DMS53 (cell line): ENCODE data around the gene S100A5.
A peak's percentile ranks its signal among the peaks of the same experiment; 100 is the strongest.

ENCODE experiments used
- DNase-seq: peaks from one replicate; lab custom pipeline; 2025; lab: John Stamatoyannopoulos, UW

Gene S100A5

DNA sequence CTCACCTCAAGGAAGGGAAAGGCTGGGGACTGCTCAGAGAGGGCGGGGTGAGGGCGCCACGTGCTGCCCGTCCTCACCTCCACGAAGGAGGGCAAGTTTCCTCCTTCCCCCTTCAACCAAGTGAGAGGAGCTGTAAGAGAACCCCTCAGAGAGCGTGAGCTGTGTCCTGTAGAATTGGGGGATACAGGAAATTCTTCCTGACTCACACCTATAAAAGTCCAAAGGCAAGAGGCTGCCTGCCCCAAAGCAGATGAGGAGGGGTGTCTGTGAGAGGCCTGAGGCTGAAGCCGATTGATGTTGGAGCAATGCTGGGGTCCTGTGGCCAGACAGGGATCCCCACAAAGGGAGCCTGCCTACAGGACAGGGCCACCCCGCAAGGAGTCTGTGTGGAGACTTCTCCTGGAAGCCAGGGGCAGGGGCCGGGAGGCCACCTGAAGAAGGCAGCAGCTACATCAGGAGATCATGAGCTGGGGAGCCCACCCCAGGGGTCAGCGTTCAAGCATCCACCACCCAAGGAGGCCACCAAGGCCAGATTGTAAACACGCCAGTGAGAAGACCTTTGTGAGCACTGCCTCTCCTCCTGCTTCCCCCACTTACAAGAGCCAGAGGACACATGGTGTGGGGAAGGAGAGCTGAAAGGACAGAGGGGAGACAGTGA, 32.7 kb downstream of the S100A5 start:
- no peak for DNase-seq

DNA sequence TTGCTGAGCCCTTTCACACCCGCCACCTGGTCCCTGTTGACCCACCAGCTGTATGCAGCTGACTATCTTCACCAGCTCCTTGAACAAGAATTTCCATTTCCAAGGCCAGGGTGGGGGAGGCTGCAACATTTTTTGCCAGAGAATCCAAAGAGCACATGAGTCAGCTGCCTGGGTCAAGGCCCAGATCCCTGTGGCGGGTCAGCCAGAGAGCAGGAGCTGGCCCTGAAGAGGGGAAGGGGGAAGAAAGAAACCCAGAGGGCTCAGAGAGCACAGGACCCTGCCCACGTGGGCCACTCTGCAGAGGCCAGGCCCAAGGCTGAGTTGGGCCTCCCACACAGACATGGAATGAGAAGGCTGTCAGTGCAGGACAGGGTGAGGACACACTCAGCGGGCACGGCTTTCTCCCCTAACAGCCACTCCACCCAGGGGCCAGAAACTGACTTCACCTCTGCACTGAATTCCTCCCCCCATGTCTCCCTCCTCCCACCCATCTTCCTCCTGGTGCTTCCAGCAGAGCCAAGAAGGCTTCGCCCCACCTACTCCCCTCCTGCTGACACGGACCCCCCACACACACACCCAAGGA, 33.8 kb downstream of the S100A5 start:
- no peak for DNase-seq

DNA sequence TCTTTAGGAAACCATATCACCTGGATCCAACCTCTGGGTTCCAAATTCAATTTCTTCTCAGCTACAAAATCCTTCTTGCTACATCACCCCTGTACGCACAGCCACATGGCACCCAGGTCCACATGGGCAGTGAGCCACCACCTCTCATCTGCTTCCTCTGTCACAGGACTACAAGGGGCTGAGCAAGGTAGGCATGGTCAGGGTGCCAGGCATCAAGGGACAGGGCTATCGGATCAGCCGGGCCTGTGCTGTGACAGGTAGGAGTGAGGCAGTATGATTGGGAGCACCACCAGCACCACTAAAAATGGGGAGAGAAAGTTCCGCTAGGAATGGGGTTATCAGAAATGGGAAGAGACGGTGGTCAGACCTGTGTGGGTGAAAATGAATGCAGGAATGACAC, 34.3 kb downstream of the S100A5 start:
- DNase-seq = no peak

DNA sequence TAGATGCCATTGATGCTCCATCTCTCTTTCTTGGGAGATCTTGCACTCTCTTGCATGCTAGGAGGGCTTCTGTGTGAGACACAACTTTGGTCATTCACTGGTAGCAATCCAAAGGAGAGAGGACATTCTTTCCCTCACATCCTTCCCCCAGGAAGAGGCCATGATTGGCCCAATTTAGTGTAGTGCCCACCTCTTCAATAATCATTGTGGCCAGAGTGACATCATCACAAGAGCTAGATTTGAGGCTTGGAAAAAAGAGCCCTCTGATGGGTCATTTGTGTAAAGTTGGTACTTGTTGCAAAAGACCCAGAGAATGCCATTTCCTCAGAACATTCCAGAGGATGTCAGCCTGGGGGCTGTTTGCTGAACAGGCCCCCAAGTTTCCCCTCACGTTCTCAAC, 35.2 kb downstream of the S100A5 start:
- no peak for DNase-seq

DNA sequence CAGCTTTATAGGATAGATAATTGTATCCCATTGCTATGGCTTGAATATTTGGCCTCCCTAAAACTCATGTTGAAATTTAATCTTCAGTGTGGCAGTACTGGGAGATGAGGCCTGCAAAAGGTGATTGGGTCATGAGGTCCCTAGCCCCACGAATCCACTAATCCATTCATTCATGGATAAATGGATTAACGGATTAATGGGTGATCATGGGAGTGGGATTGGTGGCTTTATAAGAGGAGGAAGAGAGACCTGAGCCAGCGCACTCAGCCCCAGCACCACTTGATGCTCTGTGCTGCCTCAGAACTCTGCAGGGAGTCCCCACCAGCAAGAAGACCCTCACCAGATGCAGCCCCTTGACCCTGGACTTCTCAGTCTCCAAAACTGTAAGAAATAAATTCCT, 37.0 kb downstream of the S100A5 start:
- DNase-seq = no peak

DNA sequence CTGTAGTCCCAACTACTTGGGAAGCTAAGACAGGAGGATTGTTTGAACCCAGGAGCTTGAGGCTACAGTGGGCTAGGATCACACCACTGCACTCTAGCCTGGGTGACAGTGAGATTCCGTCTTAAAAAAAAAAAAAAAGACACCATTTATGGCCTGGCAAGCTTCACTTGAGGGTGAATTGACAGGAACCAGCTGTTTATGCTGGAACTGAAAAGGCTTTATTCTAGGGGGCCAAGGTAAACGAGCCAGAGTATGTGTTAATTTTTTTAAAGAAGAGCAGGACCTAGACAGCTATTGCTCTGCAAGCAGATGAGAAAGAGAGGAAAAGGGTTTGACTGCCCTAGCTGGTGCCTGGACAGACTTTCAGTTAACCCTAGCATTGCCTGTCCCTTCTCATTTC, 42.0 kb downstream of the S100A5 start:
- DNase-seq = no peak

DNA sequence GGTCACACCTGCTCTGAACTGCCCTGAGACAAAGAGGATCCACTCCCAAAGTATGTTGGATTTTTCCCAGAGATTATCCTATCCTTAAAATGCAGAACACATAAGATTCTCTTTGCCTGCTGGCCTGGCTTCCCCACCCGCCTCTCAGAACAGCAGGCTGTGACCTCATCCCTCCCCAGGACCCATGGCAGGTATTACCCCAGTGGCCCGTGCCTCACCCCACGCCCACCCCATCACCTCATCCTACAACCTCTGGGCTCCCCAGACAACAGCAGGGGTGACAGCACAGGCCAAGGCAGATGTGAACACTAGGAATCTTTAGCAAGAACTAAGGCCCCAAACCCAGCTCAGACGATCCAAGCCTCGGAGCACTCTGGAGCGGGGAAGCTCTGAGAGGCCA, 45.2 kb downstream of the S100A5 start:
- no peak for DNase-seq

DNA sequence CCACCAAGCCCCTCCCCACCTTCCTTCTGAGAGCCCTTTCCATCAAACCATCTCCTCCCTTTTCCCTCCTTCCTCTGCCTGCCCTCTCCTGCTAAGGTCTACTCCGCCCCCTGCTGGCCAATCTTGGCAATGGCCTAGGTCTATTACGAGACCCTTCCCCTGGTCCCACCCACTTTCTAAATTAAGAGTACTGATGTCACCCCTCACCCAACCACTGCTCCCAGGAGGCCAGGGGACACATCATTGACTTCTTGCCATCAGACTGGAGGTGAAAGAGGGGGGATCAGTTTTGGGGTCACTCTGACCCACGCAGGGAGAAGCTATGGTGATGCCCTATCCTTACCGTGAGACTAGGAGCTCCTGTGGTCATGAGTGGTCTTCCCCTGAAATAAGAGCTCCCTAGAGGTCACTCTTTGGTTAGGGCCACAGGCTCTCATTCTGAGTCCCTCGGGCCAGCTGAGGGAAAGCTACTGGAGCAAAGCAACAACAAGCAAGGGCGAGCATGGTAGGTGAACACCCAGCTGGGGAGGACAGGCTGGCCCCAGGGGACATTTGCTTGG, 45.7 kb downstream of the S100A5 start:
- DNase-seq = peak; percentile 82

DNA sequence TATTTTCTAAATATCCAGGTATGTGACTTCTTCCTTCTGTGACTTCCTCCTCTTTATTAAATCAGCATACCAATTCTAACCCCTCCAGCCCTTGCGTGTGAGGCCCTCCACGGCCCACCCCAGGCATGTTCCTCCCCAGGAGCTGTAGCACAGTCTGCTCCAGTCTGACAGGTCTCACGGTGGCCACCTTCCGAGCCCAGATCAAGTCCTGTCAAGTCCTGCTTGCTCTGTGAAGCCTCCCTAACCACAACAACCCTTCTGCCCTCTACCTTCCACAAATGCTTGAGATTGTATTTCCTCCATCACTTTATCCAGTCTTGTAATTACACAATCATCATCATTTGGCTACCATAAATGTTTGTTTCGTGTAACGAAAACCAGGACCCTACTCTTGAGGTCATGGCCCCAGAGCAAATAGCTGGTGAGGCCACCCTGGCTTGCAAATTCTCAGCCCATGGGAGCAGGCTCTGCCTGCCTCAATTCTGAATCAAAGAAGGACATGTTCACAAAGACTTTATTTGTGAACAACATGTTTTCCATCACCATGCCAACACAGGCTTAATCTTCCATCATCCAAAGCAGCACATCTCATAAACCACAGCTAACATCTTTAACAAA, 47.3 kb downstream of the S100A5 start:
- peak; percentile 10 for DNase-seq

DNA sequence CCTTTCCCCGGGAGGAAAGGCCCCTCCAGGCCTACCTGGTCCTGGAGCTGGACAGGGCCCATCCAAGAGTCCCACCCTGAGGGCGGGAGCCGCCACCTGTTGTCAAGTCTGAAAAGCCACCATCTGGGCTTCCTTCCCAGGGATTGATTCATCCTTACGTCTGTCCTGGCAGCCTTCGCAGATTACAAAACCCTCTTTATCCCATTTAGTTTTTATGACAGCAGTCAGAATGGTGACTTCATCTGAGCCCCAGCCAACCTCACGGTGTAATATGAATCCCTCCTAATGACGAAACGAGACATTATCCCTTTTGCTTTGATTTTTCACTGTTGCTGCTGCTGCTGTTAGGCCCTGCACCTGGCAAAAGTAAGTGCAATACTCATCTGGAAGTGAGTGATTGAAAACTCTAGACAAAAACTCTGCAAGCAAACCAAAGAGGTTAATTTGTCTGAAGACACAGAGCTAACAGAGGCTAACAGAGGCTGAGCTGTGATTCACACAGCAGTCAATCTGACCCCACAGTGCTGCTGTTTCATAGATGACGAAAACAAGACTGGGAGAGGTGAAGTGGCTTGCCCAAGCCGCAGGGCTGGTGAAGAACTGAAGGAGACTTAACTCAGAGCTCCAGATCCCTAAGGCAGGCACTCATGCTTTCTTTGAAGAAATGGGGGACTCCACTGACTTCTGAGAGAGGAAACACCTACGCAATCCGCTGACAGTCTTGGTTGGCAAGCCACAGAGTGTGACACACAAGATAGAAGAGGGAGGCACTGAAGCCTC, 50.3 kb downstream of the S100A5 start:
- no peak for DNase-seq

DNA sequence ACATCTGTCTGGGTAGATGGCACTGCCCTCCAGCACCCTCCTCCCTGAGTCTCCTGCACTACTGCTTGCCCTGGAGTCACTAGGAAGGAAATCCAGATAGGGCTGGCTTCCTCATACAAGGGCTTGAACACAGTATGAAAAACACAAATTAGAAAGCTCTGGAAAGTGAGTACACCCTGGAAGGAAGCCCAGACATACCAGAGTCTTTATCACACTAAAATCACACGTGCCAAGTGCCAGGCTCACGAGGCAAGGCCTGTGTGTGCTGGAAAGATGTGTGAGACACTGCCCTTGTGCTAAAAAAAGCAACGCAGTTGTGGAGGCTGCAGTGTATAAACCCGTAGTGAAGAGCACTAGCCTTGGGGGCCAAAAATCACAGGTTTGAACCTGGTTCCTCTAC, 52.0 kb downstream of the S100A5 start:
- DNase-seq = no peak

DNA sequence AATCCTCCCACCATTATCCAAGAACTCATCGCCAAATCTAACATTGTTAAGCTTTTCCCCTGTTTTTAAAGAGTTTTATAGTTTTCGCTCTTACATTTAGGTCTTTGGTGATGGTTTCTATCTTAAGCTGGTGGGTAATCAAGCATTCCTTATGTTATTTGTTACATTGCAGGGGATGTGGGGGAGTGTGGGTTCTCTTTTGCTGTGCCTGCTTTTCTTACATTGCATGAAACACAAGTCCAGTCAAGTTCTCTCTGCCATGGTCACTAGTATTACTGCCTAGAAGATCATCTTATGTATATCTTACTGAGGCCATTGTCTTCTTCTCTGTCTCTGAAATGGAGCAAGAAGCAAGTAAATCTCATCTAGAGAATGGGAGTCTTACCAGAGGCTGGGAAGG, 53.0 kb downstream of the S100A5 start:
- no peak for DNase-seq
